GM12892 (cell line): Measurements from ENCODE around the gene CYP4A11.
"Not testable (repeated sequence)": the region's sequence is repeated elsewhere in the genome, so short reads cannot be mapped to it uniquely, and the experiment has no call there.

Experiments
- POLR2A ChIP-seq: IDR thresholded peaks from 2 replicates; pipeline ENCODE4 v1.6.1; 2011; ENCODE audit warnings: low read depth, low read length, control low read depth
- POLR2AphosphoS5 ChIP-seq: IDR thresholded peaks from 2 replicates; pipeline ENCODE4 v1.6.1; 2011; ENCODE audit warnings: low read depth, low read length, control low read depth
- TAF1 ChIP-seq: IDR thresholded peaks from 2 replicates; pipeline ENCODE4 v1.6.1; 2011; ENCODE audit warnings: low read depth, mild to moderate bottlenecking, control low read depth, low read length, borderline replicate concordance

GRCh38 chr1:46953847-46954246 is 12.6 kb upstream of the CYP4A11 start:
- not testable (repeated sequence) for TF ChIP-seq POLR2A, POLR2AphosphoS5, TAF1
